Ureter (tissue), 1 donor: ENCODE results near the gene PIK3CB. TPM values are rescaled to one million over a fixed set of nuclear protein-coding genes. Genes with fewer than 3 reads are reported as not detected.
"Not testable (repeated sequence)": the region's sequence is repeated elsewhere in the genome, so short reads cannot be mapped to it uniquely, and the experiment has no call there.

ENCODE experiments used
- DNase-seq: peaks from one replicate; pipeline ENCODE4 v3.0.0-alpha.2; 2020; ENCODE audit warnings: low spot score
- total RNA-seq: library from RNA; stranded (reverse); gene quantifications from one replicate; pipeline ENCODE4 v1.2.4, GENCODE V29; 2023
- donor health status: DM: yes; HTN: yes; CAD: no.

PIK3CB gene
- total RNA-seq, 1 donor from 2014 or later = 41.5 TPM

DNA sequence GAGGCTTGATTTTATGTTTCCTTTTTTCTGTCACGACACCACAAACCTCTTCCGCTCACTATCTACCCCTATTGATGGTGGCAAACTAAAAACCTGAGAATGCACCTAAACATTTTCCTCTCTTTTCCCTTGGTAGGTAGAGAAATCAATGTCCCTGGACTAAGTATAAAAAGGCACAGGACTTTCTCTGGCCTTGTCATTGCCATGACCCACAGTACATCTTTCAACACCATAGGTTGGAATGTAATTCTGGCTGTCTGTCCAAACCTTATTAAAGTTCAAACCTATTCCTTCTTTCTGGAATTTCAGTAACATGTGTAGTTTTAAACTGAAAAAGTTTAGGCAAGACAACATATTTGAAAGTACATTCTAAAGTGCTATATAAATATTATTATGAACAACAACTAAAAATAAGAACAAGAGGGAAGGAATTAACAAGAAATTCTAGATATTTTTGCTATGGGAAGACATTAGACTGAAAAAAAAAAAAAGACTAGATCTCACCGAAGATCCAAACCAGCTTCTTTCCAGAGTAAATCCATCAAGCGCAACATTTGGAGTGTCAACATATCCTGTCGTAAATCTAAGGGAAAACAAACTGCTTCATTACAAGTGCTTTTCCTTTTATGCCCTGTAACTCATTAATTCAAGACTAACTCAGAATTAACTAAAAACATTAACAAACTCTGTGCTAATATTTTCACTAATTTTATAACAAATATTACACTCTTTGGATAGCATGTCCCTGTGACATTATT lies 153.1 kb downstream of the PIK3CB start:
- DNase-seq = no peak

GRCh38 chr3:138680974-138681373 lies 153.8 kb downstream of the PIK3CB start:
- not testable (repeated sequence) for DNase-seq

DNA sequence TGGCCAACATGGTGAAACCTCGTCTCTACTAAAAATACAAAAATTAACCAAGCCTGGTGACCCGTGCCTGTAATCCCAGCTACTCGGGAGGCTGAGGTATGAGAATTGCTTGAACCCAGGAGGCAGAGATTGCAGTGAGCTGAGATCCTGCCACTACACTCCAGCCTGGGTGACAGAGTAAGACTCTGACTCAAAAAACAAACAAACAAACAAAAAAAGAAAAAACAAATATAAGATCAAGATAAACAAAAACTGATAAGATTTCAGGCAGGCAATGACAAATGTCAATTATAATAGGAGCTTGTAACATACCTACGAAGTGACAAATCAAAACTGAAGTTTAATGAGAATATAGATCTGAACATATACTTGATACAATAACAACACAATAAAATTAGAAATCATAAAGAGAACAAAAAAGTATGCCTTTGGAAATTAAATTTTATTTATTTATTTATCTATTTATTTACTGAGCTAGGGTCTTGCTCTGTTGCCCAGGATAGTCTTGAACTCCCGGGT lies 155.8 kb downstream of the PIK3CB start:
- no peak for DNase-seq

- no peak for DNase-seq
Observed at GRCh38 chr3:138678086-138678485, 156.6 kb downstream of the PIK3CB start.

DNA sequence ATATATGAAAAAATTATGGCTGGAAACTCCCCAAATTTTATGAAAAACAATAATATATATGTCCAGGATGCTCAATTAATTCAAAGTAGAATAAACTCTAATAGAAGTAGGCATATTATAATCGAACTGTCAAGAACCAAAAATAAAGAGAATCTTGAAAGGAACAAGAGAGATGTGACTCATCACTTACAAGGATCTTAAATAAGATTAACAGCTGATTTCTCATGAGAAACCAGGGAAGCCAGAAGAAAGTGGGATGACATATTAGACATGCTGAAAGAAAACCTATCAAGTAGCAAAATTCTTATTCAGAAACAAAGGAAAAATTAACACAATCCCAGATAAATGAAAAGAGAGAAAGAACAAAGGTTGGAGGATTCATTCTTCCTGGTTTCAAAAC lies 159.3 kb downstream of the PIK3CB start:
- DNase-seq = no peak

GRCh38 chr3:138673641-138674530 lies 160.8 kb downstream of the PIK3CB start:
- DNase-seq = no peak

DNA sequence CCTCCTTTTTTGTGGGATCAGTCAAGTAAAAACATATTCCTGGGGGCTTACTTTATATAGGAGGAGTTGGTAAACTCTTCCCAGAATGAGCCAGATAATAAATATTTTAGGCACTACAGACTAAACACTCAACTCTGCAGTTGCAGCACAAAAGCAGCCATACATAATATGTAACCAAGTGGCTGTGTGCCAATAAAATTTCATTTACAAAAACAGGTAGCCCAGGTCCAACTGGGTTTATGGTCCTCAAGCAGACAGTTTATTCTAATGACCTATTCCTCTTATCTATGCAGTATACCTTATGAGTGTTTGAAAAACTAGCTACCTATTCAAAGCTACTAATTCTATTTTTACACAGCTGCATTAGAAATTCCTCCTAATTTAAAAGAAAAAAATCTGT lies 164.3 kb downstream of the PIK3CB start:
- no peak for DNase-seq

DNA sequence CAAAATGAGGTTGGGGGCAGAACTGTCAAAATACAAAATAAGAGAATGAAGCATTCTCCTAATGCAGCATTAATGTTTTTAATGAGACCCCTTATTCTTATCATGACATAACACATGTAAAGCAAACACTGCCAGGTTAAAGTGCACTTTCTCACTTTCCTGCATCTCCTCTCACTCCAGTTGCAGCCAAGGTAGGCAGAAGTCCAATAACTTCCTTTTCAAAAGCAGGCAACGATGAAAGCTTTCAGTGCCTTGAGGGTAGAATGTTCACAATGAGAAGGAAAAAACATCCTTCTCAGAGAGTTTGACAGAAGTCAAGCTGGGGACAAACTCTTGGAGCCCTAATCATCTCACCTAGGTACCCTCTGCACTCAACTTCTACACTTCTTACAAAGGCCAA lies 166.6 kb downstream of the PIK3CB start:
- no peak for DNase-seq

- no peak for DNase-seq
Observed at GRCh38 chr3:138657508-138657907, 177.2 kb downstream of the PIK3CB start.

GRCh38 chr3:138653567-138653966 lies 181.2 kb downstream of the PIK3CB start:
- DNase-seq = no peak

- DNase-seq = no peak
Observed at GRCh38 chr3:138649134-138649533, 185.6 kb downstream of the PIK3CB start.

- DNase-seq = no peak
Observed at GRCh38 chr3:138646513-138646912, 188.2 kb downstream of the PIK3CB start.

GRCh38 chr3:138646008-138646407 lies 188.7 kb downstream of the PIK3CB start:
- no peak for DNase-seq

- DNase-seq = no peak
Observed at GRCh38 chr3:138642927-138643253, 191.8 kb downstream of the PIK3CB start.

GRCh38 chr3:138642226-138642926 lies 192.4 kb downstream of the PIK3CB start:
- no peak for DNase-seq

DNA sequence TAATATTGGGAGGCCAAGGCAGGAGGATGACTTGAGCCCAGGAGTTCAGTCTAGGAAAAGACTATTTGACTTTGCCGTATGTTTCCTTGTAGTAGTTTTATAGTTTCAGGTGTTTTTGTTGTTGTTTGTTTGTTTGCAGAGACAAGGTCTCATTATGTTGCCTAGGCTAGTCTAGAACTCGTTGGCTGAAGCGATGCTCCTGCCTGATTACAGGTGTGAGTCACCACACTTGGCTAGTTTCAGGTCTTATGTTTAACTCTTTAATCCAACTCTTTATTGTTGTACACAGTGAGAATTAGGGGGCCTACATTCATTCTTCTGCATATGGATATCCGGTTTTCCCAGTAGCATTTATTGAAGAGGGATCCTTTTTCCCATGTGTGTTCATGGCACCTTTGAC lies 194.2 kb downstream of the PIK3CB start:
- DNase-seq = no peak

- no peak for DNase-seq
Observed at GRCh38 chr3:138638641-138639040, 196.1 kb downstream of the PIK3CB start.

- no peak for DNase-seq
Observed at GRCh38 chr3:138629526-138629925, 205.2 kb downstream of the PIK3CB start.

DNA sequence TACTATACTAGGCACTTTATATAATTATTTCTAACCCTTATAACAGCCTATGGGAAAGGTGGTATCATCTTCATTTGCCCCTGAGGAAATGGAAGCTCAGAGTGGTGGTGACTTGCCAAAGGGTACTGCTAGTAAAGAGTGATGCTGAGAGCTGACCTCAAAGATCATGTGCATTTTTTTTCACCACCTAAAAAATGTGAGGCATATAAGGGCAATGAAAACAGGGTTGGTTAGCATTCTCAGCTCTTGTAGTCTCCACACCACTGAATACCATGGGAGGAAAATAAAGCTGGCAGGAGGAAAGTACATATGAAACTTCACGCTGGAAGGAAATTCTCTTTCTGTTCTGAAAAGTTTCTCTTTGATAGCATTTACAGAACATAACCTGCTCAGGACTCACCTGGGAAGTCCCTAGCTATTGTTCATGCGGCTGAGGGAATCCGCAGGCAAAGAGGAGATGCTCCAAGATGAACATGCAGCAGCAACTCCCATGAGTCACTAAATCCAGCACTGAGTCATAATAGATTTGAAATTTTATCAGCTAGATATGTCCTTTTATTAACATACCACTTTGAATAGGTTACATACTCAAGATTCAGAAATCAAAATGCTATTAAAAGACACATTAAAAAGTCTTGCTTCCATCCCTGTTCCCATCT lies 208.9 kb downstream of the PIK3CB start:
- no peak for DNase-seq

GRCh38 chr3:138624518-138624917 lies 210.2 kb downstream of the PIK3CB start:
- DNase-seq = no peak

- no peak for DNase-seq
Observed at GRCh38 chr3:138620431-138620830, 214.3 kb downstream of the PIK3CB start.

DNA sequence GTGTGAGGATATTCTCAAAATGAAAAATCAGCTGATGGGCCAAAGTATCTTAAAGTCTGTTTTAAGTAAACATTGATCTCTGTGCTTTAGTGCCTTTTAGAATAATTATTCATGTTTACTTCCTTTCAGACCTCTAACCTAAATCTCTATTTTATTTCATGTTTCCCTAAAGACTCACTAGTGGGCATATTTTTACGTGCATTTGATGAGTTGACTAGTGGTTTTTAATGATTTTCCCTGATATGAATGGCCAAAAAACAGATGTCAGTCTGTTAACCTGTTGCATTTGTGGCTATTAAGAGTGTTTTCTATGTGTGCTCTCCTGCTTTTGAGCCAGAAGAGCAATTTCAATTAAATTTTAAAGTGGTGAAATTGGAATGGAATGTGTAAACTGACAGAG lies 219.3 kb downstream of the PIK3CB start:
- no peak for DNase-seq
